ENCODE data around the gene MTX1.

GRCh38 chr1:155160128-155160527 lies 48.4 kb upstream of the MTX1 start:
- TF ChIP-seq, protein P1, sequence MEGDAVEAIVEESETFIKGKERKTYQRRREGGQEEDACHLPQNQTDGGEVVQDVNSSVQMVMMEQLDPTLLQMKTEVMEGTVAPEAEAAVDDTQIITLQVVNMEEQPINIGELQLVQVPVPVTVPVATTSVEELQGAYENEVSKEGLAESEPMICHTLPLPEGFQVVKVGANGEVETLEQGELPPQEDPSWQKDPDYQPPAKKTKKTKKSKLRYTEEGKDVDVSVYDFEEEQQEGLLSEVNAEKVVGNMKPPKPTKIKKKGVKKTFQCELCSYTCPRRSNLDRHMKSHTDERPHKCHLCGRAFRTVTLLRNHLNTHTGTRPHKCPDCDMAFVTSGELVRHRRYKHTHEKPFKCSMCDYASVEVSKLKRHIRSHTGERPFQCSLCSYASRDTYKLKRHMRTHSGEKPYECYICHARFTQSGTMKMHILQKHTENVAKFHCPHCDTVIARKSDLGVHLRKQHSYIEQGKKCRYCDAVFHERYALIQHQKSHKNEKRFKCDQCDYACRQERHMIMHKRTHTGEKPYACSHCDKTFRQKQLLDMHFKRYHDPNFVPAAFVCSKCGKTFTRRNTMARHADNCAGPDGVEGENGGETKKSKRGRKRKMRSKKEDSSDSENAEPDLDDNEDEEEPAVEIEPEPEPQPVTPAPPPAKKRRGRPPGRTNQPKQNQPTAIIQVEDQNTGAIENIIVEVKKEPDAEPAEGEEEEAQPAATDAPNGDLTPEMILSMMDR (IDR thresholded peaks at IDR 0.05 in 2 of 3, conservative IDR thresholded peaks at IDR 0.05 in 1 of 3; ENCODE audit: borderline replicate concordance in 1 of 3, insufficient read depth in 1 of 3, low read depth in 2 of 3, low read length in 2 of 3): no peak
- TF ChIP-seq POLR2A (IDR thresholded peaks at IDR 0.05; ENCODE audit: borderline replicate concordance, extremely low read depth, insufficient read depth, insufficient read length) (no peak), CBX3 (IDR thresholded peaks at IDR 0.05; ENCODE audit: low read depth) (no peak), REST (IDR thresholded peaks at IDR 0.05; ENCODE audit: low read depth) (no peak), CEBPB (IDR thresholded peaks at IDR 0.05; ENCODE audit: low read depth) (no peak), TCF7L2 (IDR thresholded peaks at IDR 0.05; ENCODE audit: borderline replicate concordance, extremely low read depth, insufficient read depth, insufficient read length) (no peak), JUND (IDR thresholded peaks at IDR 0.05) (no peak), POLR2AphosphoS5 (IDR thresholded peaks at IDR 0.05; ENCODE audit: low read depth, low read length) (no peak)
